Ishikawa (cell line): Measurements from ENCODE around the gene ZNF93.

Experiments used
- RAD21 ChIP-seq: IDR thresholded peaks from 2 replicates; pipeline ENCODE4 v1.6.1; 2012; ENCODE audit warnings: low read depth
- TCF12 ChIP-seq: IDR thresholded peaks from 2 replicates; pipeline ENCODE4 v1.6.1; 2012; ENCODE audit warnings: low read depth

DNA sequence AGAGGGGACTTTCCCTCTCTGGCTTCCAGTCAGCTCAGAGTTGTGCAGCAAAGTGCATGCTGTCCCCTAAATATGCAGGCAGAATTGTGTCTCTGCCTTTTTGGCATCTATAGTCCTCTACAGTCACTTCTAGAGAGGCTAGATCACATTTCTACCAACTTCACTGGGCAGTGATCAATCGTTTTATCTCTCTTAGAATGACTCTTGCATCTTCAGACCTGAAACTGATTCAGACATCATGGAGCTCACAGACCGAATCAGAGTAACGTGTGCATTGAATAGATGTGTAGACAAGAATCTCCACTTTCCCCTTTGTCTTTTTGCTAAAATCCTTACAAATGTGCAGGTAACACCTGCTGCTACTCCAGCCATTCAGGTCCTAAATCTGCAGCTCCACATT lies 28.8 kb upstream of the ZNF93 start:
- no peak for TF ChIP-seq TCF12
- no peak for TF ChIP-seq RAD21
